ENCODE measurements around the gene AUTS2. TPM values are rescaled to one million over a fixed set of nuclear protein-coding genes. Genes with fewer than 3 reads are reported as not detected.

AUTS2 gene
- total RNA-seq, 4 donors from 2014 or later = 29.8 to 114 (median 59.4) TPM

DNA sequence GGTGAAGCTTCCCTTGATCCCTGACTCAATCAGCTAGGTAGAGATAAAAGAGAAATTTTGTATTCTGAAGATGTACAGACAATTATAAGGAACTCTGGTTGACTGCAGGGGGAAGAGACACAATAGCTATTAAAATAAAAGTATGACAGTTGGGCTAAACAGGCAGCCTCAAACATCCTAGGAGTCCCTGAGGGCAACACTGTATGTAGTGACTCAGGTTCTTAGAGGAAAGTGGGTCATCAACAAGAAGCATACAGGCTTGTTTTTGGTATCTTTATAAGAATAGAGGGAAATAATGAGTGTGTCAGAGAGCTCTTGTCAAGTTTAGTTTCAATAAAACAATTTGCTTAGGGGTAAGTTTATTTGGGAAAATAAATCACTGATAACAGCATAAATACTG lies 150.3 kb downstream of the AUTS2 start:
- no peaks in the 10 kb centered on the region for H3K9me3 ChIP-seq
- in situ Hi-C loops (cut with MboI; ENCODE audit: low pct_ligation_motif_present in 1 of 4, low pct_unique_long_range_greater_than_20kb in 1 of 4, low sequenced_read_pairs in 3 of 4) (no loop called here), intact Hi-C loops (cut with DNase I; ENCODE audit: low total_unique reads) (no loop called here)
- H3K27me3 ChIP-seq = no peaks in the 10 kb centered on the region
- no peak overlapping the region for H3K27ac ChIP-seq
- H3K36me3 ChIP-seq = no peaks in the 10 kb centered on the region
- no peak for TF ChIP-seq EP300 (IDR thresholded peaks at IDR 0.05; ENCODE audit: low read depth)
- TF ChIP-seq, protein P1, sequence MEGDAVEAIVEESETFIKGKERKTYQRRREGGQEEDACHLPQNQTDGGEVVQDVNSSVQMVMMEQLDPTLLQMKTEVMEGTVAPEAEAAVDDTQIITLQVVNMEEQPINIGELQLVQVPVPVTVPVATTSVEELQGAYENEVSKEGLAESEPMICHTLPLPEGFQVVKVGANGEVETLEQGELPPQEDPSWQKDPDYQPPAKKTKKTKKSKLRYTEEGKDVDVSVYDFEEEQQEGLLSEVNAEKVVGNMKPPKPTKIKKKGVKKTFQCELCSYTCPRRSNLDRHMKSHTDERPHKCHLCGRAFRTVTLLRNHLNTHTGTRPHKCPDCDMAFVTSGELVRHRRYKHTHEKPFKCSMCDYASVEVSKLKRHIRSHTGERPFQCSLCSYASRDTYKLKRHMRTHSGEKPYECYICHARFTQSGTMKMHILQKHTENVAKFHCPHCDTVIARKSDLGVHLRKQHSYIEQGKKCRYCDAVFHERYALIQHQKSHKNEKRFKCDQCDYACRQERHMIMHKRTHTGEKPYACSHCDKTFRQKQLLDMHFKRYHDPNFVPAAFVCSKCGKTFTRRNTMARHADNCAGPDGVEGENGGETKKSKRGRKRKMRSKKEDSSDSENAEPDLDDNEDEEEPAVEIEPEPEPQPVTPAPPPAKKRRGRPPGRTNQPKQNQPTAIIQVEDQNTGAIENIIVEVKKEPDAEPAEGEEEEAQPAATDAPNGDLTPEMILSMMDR (IDR thresholded peaks at IDR 0.05) = no peak
- TF ChIP-seq POLR2AphosphoS5 (IDR thresholded peaks at IDR 0.05) = no peak
- no peak for TF ChIP-seq POLR2A (IDR thresholded peaks at IDR 0.05)
- no peaks in the 10 kb centered on the region for H3K4me1 ChIP-seq
- H3K4me3 ChIP-seq = no peak overlapping the region
- DNase-seq = no peak

DNA sequence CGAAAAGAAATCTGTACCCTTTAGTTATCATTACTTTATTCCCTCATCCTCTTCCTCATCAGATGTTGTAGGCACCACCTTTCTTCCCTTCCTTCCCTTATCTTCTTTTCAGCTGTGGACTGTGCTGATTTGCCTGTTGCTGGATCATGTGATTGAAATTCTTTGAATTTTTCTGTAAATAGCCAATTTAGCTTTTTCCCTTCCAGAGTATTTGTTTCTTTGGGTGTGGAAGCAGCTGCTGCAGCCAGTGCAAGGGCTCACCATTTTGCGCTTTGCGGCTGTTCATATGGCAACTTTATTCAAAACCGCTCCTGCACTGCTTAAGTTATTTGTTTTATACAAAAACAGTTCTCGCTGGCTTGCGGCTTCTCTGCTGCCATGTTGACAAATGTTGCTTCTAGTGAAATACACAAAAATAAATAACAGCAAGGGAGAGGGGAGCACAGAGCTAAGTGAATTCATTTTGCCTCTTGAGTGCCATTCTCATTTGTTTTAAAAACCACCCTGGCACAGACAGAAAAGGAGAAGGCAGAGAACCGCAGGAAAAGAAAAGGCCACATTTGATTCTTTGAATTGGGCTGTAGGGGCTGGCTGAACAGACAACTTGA lies 151.2 kb downstream of the AUTS2 start:
- no peaks in the 10 kb centered on the region for H3K9me3 ChIP-seq
- DNase-seq = no peak
- H3K27me3 ChIP-seq = no peaks in the 10 kb centered on the region
- H3K27ac ChIP-seq = no peak overlapping the region
- H3K36me3 ChIP-seq = no peaks in the 10 kb centered on the region
- no peak overlapping the region for H3K4me3 ChIP-seq
- WGBS, 2 donors (ENCODE audit: low coverage in 1 of 2) = 72 to 76% methylated on average over 7 of the region's 7 CpGs
- in situ Hi-C loops (cut with MboI; ENCODE audit: low pct_ligation_motif_present in 1 of 4, low pct_unique_long_range_greater_than_20kb in 1 of 4, low sequenced_read_pairs in 3 of 4) (no loop called here), intact Hi-C loops (cut with DNase I; ENCODE audit: low total_unique reads) (no loop called here)
- TF ChIP-seq POLR2AphosphoS5 (IDR thresholded peaks at IDR 0.05) (no peak), POLR2A (IDR thresholded peaks at IDR 0.05) (no peak), EP300 (IDR thresholded peaks at IDR 0.05; ENCODE audit: low read depth) (no peak)
- TF ChIP-seq, protein P1 (IDR thresholded peaks at IDR 0.05) = no peak
- H3K4me1 ChIP-seq = no peaks in the 10 kb centered on the region

DNA sequence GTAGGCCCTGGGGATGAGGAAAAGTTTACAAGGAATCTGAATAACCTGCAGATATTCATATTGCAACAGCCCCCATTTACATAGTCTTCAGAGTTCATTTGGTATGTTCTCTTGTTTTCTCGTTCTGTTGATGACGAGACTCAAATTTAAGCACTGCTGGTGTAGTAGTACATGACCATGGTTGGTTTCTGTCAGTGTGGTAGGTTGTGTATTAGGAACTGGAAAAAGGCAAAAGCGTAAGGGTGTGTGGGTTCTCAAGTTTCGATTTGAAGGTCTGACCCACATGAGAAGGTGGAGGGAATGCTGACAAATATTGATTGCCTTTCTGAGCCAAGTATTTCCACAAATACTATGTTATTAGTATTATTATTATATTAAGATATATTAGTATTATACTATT lies 151.7 kb downstream of the AUTS2 start:
- no peaks in the 10 kb centered on the region for H3K27me3 ChIP-seq
- H3K9me3 ChIP-seq = no peaks in the 10 kb centered on the region
- in situ Hi-C loops (cut with MboI; ENCODE audit: low pct_ligation_motif_present in 1 of 4, low pct_unique_long_range_greater_than_20kb in 1 of 4, low sequenced_read_pairs in 3 of 4) = no loop called here
- TF ChIP-seq EP300 (IDR thresholded peaks at IDR 0.05; ENCODE audit: low read depth) = no peak
- no peak for TF ChIP-seq POLR2A (IDR thresholded peaks at IDR 0.05)
- H3K4me3 ChIP-seq = no peak overlapping the region
- WGBS, 2 donors (ENCODE audit: low coverage in 1 of 2) = 85 to 87% methylated on average over 4 of the region's 4 CpGs
- no peak overlapping the region for H3K27ac ChIP-seq
- no peaks in the 10 kb centered on the region for H3K4me1 ChIP-seq
- intact Hi-C loops (cut with DNase I; ENCODE audit: low total_unique reads) = no loop called here
- no peaks in the 10 kb centered on the region for H3K36me3 ChIP-seq
- DNase-seq = no peak

DNA sequence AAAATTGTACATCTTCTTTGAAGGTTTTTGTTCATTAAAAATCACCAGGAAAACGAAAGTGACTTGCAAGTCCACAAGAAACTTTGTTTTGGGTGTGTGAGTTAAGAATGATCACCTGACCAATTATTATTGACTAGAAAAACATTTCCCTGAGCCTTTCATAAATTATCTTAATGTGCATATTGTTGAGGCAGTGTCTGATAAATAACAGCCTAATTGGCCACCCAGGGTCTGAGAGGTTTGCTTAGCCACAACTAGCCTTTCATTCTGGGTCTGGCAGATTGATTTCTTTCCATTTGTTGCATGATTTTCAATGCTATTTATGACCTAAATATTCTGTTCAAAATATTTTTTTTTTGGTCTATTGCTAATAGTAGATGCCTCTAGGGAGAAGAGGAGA lies 152.8 kb downstream of the AUTS2 start:
- no peaks in the 10 kb centered on the region for H3K9me3 ChIP-seq
- H3K4me3 ChIP-seq = no peak overlapping the region
- in situ Hi-C loops (cut with MboI; ENCODE audit: low pct_ligation_motif_present in 1 of 4, low pct_unique_long_range_greater_than_20kb in 1 of 4, low sequenced_read_pairs in 3 of 4) = no loop called here
- no peak for DNase-seq
- no peaks in the 10 kb centered on the region for H3K36me3 ChIP-seq
- TF ChIP-seq POLR2A (IDR thresholded peaks at IDR 0.05) (no peak), EP300 (IDR thresholded peaks at IDR 0.05; ENCODE audit: low read depth) (no peak), POLR2AphosphoS5 (IDR thresholded peaks at IDR 0.05) (no peak)
- TF ChIP-seq, protein P1 (IDR thresholded peaks at IDR 0.05) = no peak
- intact Hi-C loops (cut with DNase I; ENCODE audit: low total_unique reads) = no loop called here
- H3K27ac ChIP-seq = no peak overlapping the region
- H3K4me1 ChIP-seq = no peaks in the 10 kb centered on the region
- no peaks in the 10 kb centered on the region for H3K27me3 ChIP-seq
- WGBS, 2 donors (ENCODE audit: low coverage in 1 of 2) = 70 to 72% methylated on average over 1 of the region's 1 CpG

DNA sequence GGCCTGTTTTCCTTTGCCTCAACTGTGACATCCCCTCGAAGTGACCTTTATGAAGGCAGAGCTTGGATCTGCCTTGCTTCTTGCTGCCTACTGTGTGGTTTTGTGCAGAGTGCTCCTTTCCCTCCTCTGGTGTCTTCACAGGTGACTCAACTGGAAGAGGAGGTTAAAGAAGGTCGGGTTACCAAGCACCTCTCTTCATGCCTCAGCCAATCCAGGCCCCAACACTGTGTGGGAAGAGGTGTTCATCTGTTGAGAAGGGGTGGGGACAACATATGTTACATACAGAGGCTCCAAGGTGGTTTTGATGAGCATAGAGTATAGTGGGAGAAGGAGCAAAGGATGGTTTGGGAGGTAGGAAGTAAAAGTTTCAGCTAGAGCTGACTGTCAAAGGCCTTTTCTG lies 155.7 kb downstream of the AUTS2 start:
- TF ChIP-seq POLR2AphosphoS5 (IDR thresholded peaks at IDR 0.05) = no peak
- TF ChIP-seq EP300 (IDR thresholded peaks at IDR 0.05; ENCODE audit: low read depth) = no peak
- no peak for TF ChIP-seq POLR2A (IDR thresholded peaks at IDR 0.05)
- TF ChIP-seq, protein P1 (IDR thresholded peaks at IDR 0.05) = no peak
- Histone ChIP-seq H3K36me3 (no peaks in the 10 kb centered on the region), H3K27ac (no peak overlapping the region), H3K4me3 (no peak overlapping the region), H3K27me3 (no peaks in the 10 kb centered on the region), H3K4me1 (peaks cover 0 to 9% (median 0%) of the 10 kb centered on the region in 4 donors), H3K9me3 (no peaks in the 10 kb centered on the region)
- intact Hi-C loops (cut with DNase I; ENCODE audit: low total_unique reads) = no loop called here
- no peak for DNase-seq
- 19 to 49% methylated on average over 2 of the region's 2 CpGs for WGBS, 2 donors (ENCODE audit: low coverage in 1 of 2)
- in situ Hi-C loops (cut with MboI; ENCODE audit: low pct_ligation_motif_present in 1 of 4, low pct_unique_long_range_greater_than_20kb in 1 of 4, low sequenced_read_pairs in 3 of 4) = no loop called here
